Panc1 (cell line): ENCODE measurements around the gene HES7. TPM values are rescaled to one million over a fixed set of nuclear protein-coding genes. Genes with fewer than 3 reads are reported as not detected.
A peak's percentile ranks its signal among the peaks of the same experiment; 100 is the strongest.

Experiments used
- ATAC-seq: fragments of 200-7000 bp; cut with Tn5 transposase; 2 replicates; pipeline ENCODE4 v1.9.1; 2020; ENCODE audit warnings: mild to moderate bottlenecking, moderate library complexity
- BruUV-seq: library from RNA; stranded (reverse); fragments of 400-500 nt; replicated peaks from 2 replicates; lab custom pipeline; 2021; lab: Mats Ljungman, UMichigan
- CTCF ChIA-PET: fragments of 300-600 bp; sonication (Branson Sonifier 250); formaldehyde crosslinking; loops from one replicate; lab custom pipeline; 2022; ENCODE audit warnings: antibody characterized with exemption; lab: Charles Lee
- POLR2A ChIA-PET: fragments of 300-600 bp; sonication (Branson Sonifier 250); formaldehyde crosslinking; loops from one replicate; lab custom pipeline; 2022; ENCODE audit warnings: antibody characterized with exemption; lab: Charles Lee
- DNase-seq: peaks from one replicate; pipeline ENCODE4 v3.0.0-alpha.2; 2010; ENCODE audit warnings: low read depth, low spot score
- H3K27ac ChIP-seq: 2 replicates; pipeline ENCODE4 v1.5.1; 2011; ENCODE audit warnings: mild to moderate bottlenecking, low read length, inconsistent platforms
- H3K27me3 ChIP-seq: fragments of 200-500 bp; sonication (Bioruptor generic); 2 replicates; pipeline ENCODE4 v1.6.0; 2014; ENCODE audit warnings: low read length, inconsistent platforms; ENCODE audit not compliant: control insufficient read depth, insufficient read depth
- H3K36me3 ChIP-seq: fragments of 200-500 bp; sonication (Bioruptor generic); 2 replicates; pipeline ENCODE4 v1.5.1; 2014; ENCODE audit warnings: inconsistent platforms, mild to moderate bottlenecking, low read length, moderate library complexity; ENCODE audit not compliant: control insufficient read depth, insufficient read depth
- H3K4me1 ChIP-seq: 2 replicates; pipeline ENCODE4 v1.5.1; 2011; ENCODE audit warnings: inconsistent platforms, mild to moderate bottlenecking, low read length, moderate library complexity; ENCODE audit not compliant: control insufficient read depth, insufficient read depth
- H3K4me3 ChIP-seq, 2 experiments: 2 replicates each; pipeline ENCODE4 v1.5.1; 2011 to 2012; ENCODE audit warnings: low read depth in 2 of 2, low read length in 2 of 2, mild to moderate bottlenecking in 2 of 2, inconsistent platforms in 1 of 2, moderate library complexity in 1 of 2
- H3K9me3 ChIP-seq: fragments of 200-500 bp; sonication (Bioruptor generic); 2 replicates; pipeline ENCODE4 v1.5.1; 2014; ENCODE audit warnings: low read depth, mild to moderate bottlenecking, inconsistent platforms, low read length, moderate library complexity; ENCODE audit not compliant: control insufficient read depth, insufficient read depth
- POLR2AphosphoS5 ChIP-seq: IDR thresholded peaks from 2 replicates; pipeline ENCODE4 v1.6.1; 2012; ENCODE audit warnings: mild to moderate bottlenecking, low read depth, low read length, moderate library complexity
- SIN3A ChIP-seq: IDR thresholded peaks from 2 replicates; pipeline ENCODE4 v1.6.1; 2012; ENCODE audit warnings: low read depth, mild to moderate bottlenecking, low read length, moderate library complexity, borderline replicate concordance; ENCODE audit not compliant: insufficient read depth
- TCF7L2 ChIP-seq: IDR thresholded peaks from 2 replicates; pipeline ENCODE4 v1.6.1; 2011; ENCODE audit warnings: mild to moderate bottlenecking, low read depth, low read length, inconsistent platforms
- in situ Hi-C: cut with HindIII; loops from 2 replicates; pipeline ENCODE4 v1.10.0; 2016; ENCODE audit warnings: low sequenced_read_pairs, low pct_unique_long_range_greater_than_20kb
- intact Hi-C: fragments of 100-400 bp; cut with micrococcal nuclease; formaldehyde crosslinking; loops from one replicate; pipeline ENCODE4 v1.10.0; 2022; ENCODE audit not compliant: unreplicated experiment
- total RNA-seq: library from RNA; stranded (reverse); gene quantifications from one replicate; pipeline ENCODE4 v1.2.1, GENCODE V29; 2021; ENCODE audit not compliant: unreplicated experiment
- TF ChIP-seq, protein P1 (sequence below): fragments of 450-650 bp; IDR thresholded peaks from 2 replicates; pipeline ENCODE4 v1.5.1; 2017; ENCODE audit warnings: mild to moderate bottlenecking
- TF ChIP-seq, protein P2 (sequence below), 2 experiments: IDR thresholded peaks; 2 replicates each; pipeline ENCODE4 v1.6.1; 2011 to 2012; ENCODE audit warnings: low read depth in 2 of 2, control low read depth in 1 of 2, low read length in 1 of 2, mild to moderate bottlenecking in 1 of 2, moderate library complexity in 1 of 2; ENCODE audit not compliant: insufficient read depth in 1 of 2

HES7 gene
- total RNA-seq, 1 experiment from 2014 or later, result 4.0 TPM

DNA sequence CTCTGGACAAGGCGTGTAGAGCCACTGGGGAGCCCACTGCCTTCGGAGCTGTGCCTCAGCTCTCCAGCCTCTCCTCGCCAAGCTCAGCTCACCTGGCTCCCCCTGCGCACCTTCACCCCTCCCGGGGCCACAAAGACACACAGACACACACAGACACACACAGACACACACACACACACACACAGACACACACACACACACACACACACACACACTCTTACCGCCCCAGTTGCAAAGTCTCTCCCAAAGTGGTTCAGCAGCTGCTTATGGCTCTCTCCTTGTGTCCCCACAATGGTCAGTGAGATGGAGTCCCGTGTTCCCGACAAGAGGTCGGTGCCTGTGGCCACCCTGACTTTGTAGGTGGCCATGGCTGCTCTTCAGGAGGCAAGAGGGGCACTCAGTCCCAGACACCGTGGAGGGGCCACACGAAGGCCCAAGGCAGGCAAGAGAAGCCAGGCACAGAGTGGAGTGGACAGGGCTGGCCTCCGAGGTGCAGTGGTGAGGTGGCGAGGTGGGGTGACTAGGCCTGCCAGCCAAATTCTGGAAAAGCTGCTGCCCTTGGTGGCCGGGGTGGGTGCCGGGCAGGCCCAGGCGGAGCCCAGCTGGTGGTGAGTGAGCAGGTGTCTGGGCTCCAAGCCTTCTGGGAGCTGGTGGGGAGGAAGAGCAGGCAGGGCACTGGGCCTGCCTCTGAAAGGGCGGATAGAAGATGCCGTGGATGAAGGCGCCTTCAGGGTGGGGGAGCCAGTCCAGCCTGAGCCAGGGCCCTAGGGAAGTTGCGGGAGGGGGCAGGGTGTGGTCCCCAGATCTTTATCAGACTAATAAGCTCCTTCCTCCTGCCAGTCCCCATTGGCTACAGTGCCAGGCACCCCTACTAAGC is 36.6 kb downstream of the HES7 start, which contains the start of gene ALOX12B:
Gene ALOX12B (minus strand): TSS at position 642 of the 877 bp plus-strand sequence. CDS start 274 bp downstream, at position 368.
- no TSS peak for BruUV-seq
- no peaks in the 10 kb centered on the region for H3K9me3 ChIP-seq
- ChIA-PET CTCF (interaction anchor here (0.6 kb wide), 1 partner anchor 196 kb away, joined by 3 read pairs; no protein-coding TSS in a partner anchor), POLR2A (no interaction called here)
- H3K4me3 ChIP-seq, result no peak within 1 kb of the TSS
- no peak for TF ChIP-seq POLR2AphosphoS5
- TF ChIP-seq, protein P1, sequence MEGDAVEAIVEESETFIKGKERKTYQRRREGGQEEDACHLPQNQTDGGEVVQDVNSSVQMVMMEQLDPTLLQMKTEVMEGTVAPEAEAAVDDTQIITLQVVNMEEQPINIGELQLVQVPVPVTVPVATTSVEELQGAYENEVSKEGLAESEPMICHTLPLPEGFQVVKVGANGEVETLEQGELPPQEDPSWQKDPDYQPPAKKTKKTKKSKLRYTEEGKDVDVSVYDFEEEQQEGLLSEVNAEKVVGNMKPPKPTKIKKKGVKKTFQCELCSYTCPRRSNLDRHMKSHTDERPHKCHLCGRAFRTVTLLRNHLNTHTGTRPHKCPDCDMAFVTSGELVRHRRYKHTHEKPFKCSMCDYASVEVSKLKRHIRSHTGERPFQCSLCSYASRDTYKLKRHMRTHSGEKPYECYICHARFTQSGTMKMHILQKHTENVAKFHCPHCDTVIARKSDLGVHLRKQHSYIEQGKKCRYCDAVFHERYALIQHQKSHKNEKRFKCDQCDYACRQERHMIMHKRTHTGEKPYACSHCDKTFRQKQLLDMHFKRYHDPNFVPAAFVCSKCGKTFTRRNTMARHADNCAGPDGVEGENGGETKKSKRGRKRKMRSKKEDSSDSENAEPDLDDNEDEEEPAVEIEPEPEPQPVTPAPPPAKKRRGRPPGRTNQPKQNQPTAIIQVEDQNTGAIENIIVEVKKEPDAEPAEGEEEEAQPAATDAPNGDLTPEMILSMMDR, result no peak
- TF ChIP-seq, protein P2, sequence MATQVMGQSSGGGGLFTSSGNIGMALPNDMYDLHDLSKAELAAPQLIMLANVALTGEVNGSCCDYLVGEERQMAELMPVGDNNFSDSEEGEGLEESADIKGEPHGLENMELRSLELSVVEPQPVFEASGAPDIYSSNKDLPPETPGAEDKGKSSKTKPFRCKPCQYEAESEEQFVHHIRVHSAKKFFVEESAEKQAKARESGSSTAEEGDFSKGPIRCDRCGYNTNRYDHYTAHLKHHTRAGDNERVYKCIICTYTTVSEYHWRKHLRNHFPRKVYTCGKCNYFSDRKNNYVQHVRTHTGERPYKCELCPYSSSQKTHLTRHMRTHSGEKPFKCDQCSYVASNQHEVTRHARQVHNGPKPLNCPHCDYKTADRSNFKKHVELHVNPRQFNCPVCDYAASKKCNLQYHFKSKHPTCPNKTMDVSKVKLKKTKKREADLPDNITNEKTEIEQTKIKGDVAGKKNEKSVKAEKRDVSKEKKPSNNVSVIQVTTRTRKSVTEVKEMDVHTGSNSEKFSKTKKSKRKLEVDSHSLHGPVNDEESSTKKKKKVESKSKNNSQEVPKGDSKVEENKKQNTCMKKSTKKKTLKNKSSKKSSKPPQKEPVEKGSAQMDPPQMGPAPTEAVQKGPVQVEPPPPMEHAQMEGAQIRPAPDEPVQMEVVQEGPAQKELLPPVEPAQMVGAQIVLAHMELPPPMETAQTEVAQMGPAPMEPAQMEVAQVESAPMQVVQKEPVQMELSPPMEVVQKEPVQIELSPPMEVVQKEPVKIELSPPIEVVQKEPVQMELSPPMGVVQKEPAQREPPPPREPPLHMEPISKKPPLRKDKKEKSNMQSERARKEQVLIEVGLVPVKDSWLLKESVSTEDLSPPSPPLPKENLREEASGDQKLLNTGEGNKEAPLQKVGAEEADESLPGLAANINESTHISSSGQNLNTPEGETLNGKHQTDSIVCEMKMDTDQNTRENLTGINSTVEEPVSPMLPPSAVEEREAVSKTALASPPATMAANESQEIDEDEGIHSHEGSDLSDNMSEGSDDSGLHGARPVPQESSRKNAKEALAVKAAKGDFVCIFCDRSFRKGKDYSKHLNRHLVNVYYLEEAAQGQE (IDR thresholded peaks at IDR 0.05; ENCODE audit: insufficient read depth in 1 of 2, low read depth in 2 of 2, low read length in 1 of 2), result no peak
- TF ChIP-seq SIN3A, result no peak
- no peak for TF ChIP-seq TCF7L2
- H3K27me3 ChIP-seq, result no peaks in the 10 kb centered on the region; the same call in 1 of the 2 replicates
- ATAC-seq (peak; percentile 19; the same call in 1 of the 2 replicates), DNase-seq (no peak)
- no peaks in the 10 kb centered on the region for H3K36me3 ChIP-seq
- no peaks in the 10 kb centered on the region for H3K4me1 ChIP-seq
- intact Hi-C loops, result no loop called here
- no peak within 1 kb of the TSS for H3K27ac ChIP-seq
- in situ Hi-C loops, result no loop called here

DNA sequence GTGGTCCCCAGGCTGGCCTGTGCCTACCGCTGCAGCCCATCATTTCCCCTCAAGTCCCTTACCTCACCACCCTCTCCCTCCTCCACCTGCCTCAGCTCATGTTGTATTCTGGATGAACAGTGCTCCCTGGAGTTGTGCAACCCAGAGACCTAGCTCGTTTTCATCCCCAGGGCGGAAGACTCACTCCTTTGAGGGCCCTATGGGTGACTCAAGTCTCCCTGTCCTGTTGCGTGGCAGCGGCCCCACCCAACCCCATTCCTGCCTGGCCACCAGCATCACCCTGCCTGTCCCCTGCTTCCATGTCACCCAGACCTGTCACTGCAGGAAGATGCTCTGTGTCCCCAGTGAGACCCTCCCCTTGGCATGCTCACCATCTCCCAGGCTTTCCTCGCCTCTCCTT is 39.7 kb downstream of the HES7 start:
- no peaks in the 10 kb centered on the region for H3K36me3 ChIP-seq
- ChIA-PET POLR2A (no interaction called here), CTCF (no interaction called here)
- in situ Hi-C loops (no loop called here), intact Hi-C loops (loop anchor here (5.0 kb wide), 1 partner anchor 33 kb away; the partner anchor contains the start of gene ALOXE3)
- no TSS peak for BruUV-seq
- TF ChIP-seq, protein P2 (IDR thresholded peaks at IDR 0.05; ENCODE audit: insufficient read depth in 1 of 2, low read depth in 2 of 2, low read length in 1 of 2), result no peak
- TF ChIP-seq TCF7L2 (no peak), POLR2AphosphoS5 (no peak), SIN3A (no peak)
- TF ChIP-seq, protein P1, result no peak
- no peak overlapping the region for H3K4me3 ChIP-seq
- no peak for DNase-seq
- H3K4me1 ChIP-seq, result peaks cover 5% of the 10 kb centered on the region; the same call in 1 of the 2 replicates
- no peak for ATAC-seq
- no peaks in the 10 kb centered on the region for H3K9me3 ChIP-seq
- H3K27ac ChIP-seq, result no peak overlapping the region
- H3K27me3 ChIP-seq, result no peaks in the 10 kb centered on the region
